HEK293 (cell line): ENCODE measurements around the gene KLC1.

Source experiments
- CTCF ChIA-PET: fragments of 350-600 bp; formaldehyde crosslinking; extraction: SDS; loops from one replicate; lab custom pipeline; 2021; ENCODE audit warnings: antibody characterized with exemption; lab: Yijun Ruan, JAX
- POLR2A ChIA-PET: fragments of 300-600 bp; formaldehyde crosslinking; extraction: SDS; loops from one replicate; lab custom pipeline; 2020; ENCODE audit warnings: antibody characterized with exemption, inconsistent platforms; lab: Yijun Ruan, JAX
- H3K27ac ChIP-seq: fragments of 200-500 bp; sonication (Bioruptor generic); 2 replicates; pipeline ENCODE4 v1.5.1; 2014; ENCODE audit warnings: low read depth, low read length, control low read depth, inconsistent platforms; ENCODE audit errors: extremely low read depth
- H3K36me3 ChIP-seq, 2 experiments: fragments of 200-500 bp in 1 of 2; sonication (Bioruptor generic) in 1 of 2; 1 replicate in 1 of 2; 2 replicates in 1 of 2; pipeline ENCODE4 v1.5.1; 2014 to 2017; ENCODE audit warnings: inconsistent platforms in 2 of 2, low read length in 2 of 2; ENCODE audit not compliant: control insufficient read depth in 2 of 2, insufficient read depth in 1 of 2
- H3K4me1 ChIP-seq: fragments of 200-500 bp; sonication (Bioruptor generic); 2 replicates; pipeline ENCODE4 v1.5.1; 2014; ENCODE audit warnings: mild to moderate bottlenecking, low read length, inconsistent platforms; ENCODE audit not compliant: control insufficient read depth, insufficient read depth
- H3K4me3 ChIP-seq: 2 replicates; pipeline ENCODE4 v1.5.1; 2011; ENCODE audit warnings: low read depth, mild to moderate bottlenecking, control low read depth, low read length, moderate library complexity
- H3K9me3 ChIP-seq: fragments of 200-500 bp; sonication (Bioruptor generic); 2 replicates; pipeline ENCODE4 v1.5.1; 2014; ENCODE audit warnings: low read depth, low read length, inconsistent platforms; ENCODE audit not compliant: control insufficient read depth, insufficient read depth
- EGR2 ChIP-seq: fragments of 450-650 bp; formaldehyde crosslinking; IDR thresholded peaks from 2 replicates; pipeline ENCODE4 v1.5.1; 2016; ENCODE audit warnings: low read depth, missing biosample characterization, missing genetic modification characterization
- IKZF3 ChIP-seq: fragments of 450-650 bp; IDR thresholded peaks from 2 replicates; pipeline ENCODE4 v1.5.0; 2018; ENCODE audit warnings: missing biosample characterization, mild to moderate bottlenecking, missing genetic modification characterization, moderate library complexity
- KLF9 ChIP-seq: fragments of 450-650 bp; formaldehyde crosslinking; IDR thresholded peaks from 2 replicates; pipeline ENCODE4 v1.5.1; 2016; ENCODE audit warnings: missing biosample characterization, missing genetic modification characterization, low read depth
- PRDM1 ChIP-seq: fragments of 450-650 bp; formaldehyde crosslinking; IDR thresholded peaks from 2 replicates; pipeline ENCODE4; 2016; ENCODE audit warnings: missing biosample characterization, missing genetic modification characterization
- TCF7L2 ChIP-seq: IDR thresholded peaks from 2 replicates; pipeline ENCODE4 v1.6.1; 2011; ENCODE audit warnings: low read depth, mild to moderate bottlenecking, inconsistent platforms, low read length, moderate library complexity, borderline replicate concordance
- ZBTB10 ChIP-seq: fragments of 450-650 bp; formaldehyde crosslinking; IDR thresholded peaks from 2 replicates; pipeline ENCODE4 v1.5.1; 2016; ENCODE audit warnings: missing biosample characterization, missing genetic modification characterization
- ZBTB49 ChIP-seq: fragments of 450-650 bp; formaldehyde crosslinking; IDR thresholded peaks from 2 replicates; pipeline ENCODE4 v1.5.1; 2016; ENCODE audit warnings: missing biosample characterization, missing genetic modification characterization, low read depth
- ZBTB6 ChIP-seq: fragments of 450-650 bp; formaldehyde crosslinking; IDR thresholded peaks from 2 replicates; pipeline ENCODE4 v1.5.1; 2017; ENCODE audit warnings: missing biosample characterization, missing genetic modification characterization
- ZFHX2 ChIP-seq: fragments of 450-650 bp; formaldehyde crosslinking; conservative IDR thresholded peaks from 2 replicates; pipeline ENCODE4 v1.5.1; 2016; ENCODE audit warnings: missing biosample characterization, missing genetic modification characterization
- ZFP3 ChIP-seq: fragments of 450-650 bp; formaldehyde crosslinking; IDR thresholded peaks from 2 replicates; pipeline ENCODE4 v1.5.1; 2016; ENCODE audit warnings: low read depth, missing biosample characterization, missing genetic modification characterization
- ZIC2 ChIP-seq: fragments of 450-650 bp; formaldehyde crosslinking; IDR thresholded peaks from 2 replicates; pipeline ENCODE4 v1.5.1; 2016; ENCODE audit warnings: missing biosample characterization, missing genetic modification characterization
- ZNF114 ChIP-seq: fragments of 450-650 bp; formaldehyde crosslinking; IDR thresholded peaks from 2 replicates; pipeline ENCODE4 v1.5.0; 2017; ENCODE audit warnings: missing biosample characterization, missing genetic modification characterization
- ZNF155 ChIP-seq: fragments of 450-650 bp; formaldehyde crosslinking; IDR thresholded peaks from 2 replicates; pipeline ENCODE4 v1.5.1; 2016; ENCODE audit warnings: missing biosample characterization, missing genetic modification characterization
- ZNF174 ChIP-seq: fragments of 450-650 bp; formaldehyde crosslinking; IDR thresholded peaks from 2 replicates; pipeline ENCODE4 v1.5.0; 2017; ENCODE audit warnings: missing biosample characterization, mild to moderate bottlenecking, missing genetic modification characterization
- ZNF239 ChIP-seq: fragments of 450-650 bp; formaldehyde crosslinking; IDR thresholded peaks from 2 replicates; pipeline ENCODE4 v1.5.1; 2016; ENCODE audit warnings: missing biosample characterization, missing genetic modification characterization
- ZNF292 ChIP-seq: fragments of 450-650 bp; formaldehyde crosslinking; IDR thresholded peaks from 2 replicates; pipeline ENCODE4 v1.5.1; 2016; ENCODE audit warnings: low read depth, missing biosample characterization, missing genetic modification characterization, borderline replicate concordance
- ZNF404 ChIP-seq: fragments of 450-650 bp; formaldehyde crosslinking; IDR thresholded peaks from 2 replicates; pipeline ENCODE4 v1.5.1; 2017; ENCODE audit warnings: missing biosample characterization, missing genetic modification characterization
- ZNF521 ChIP-seq: fragments of 450-650 bp; formaldehyde crosslinking; IDR thresholded peaks from 2 replicates; pipeline ENCODE4 v1.5.1; 2017; ENCODE audit warnings: missing biosample characterization, mild to moderate bottlenecking, missing genetic modification characterization
- ZNF571 ChIP-seq: fragments of 450-650 bp; formaldehyde crosslinking; IDR thresholded peaks from 2 replicates; pipeline ENCODE4 v1.5.0; 2017; ENCODE audit warnings: missing biosample characterization, missing genetic modification characterization
- ZNF600 ChIP-seq: fragments of 450-650 bp; formaldehyde crosslinking; IDR thresholded peaks from 2 replicates; pipeline ENCODE4 v1.5.1; 2016; ENCODE audit warnings: missing biosample characterization, missing genetic modification characterization
- ZNF610 ChIP-seq: fragments of 450-650 bp; formaldehyde crosslinking; IDR thresholded peaks from 2 replicates; pipeline ENCODE4 v1.5.1; 2016; ENCODE audit warnings: missing biosample characterization, missing genetic modification characterization, borderline replicate concordance
- ZNF629 ChIP-seq: fragments of 450-650 bp; formaldehyde crosslinking; IDR thresholded peaks from 2 replicates; pipeline ENCODE4 v1.5.1; 2017; ENCODE audit warnings: missing biosample characterization, missing genetic modification characterization
- ZNF645 ChIP-seq: fragments of 450-650 bp; formaldehyde crosslinking; IDR thresholded peaks from 2 replicates; pipeline ENCODE4; 2016; ENCODE audit warnings: missing biosample characterization, missing genetic modification characterization
- ZNF664 ChIP-seq: fragments of 450-650 bp; formaldehyde crosslinking; IDR thresholded peaks from 2 replicates; pipeline ENCODE4 v1.5.1; 2016; ENCODE audit warnings: missing biosample characterization, missing genetic modification characterization
- ZNF692 ChIP-seq: fragments of 450-650 bp; formaldehyde crosslinking; IDR thresholded peaks from 2 replicates; pipeline ENCODE4 v1.5.1; 2016; ENCODE audit warnings: missing biosample characterization, missing genetic modification characterization
- ZNF791 ChIP-seq: fragments of 450-650 bp; formaldehyde crosslinking; IDR thresholded peaks from 2 replicates; pipeline ENCODE4 v1.5.1; 2016; ENCODE audit warnings: missing biosample characterization, missing genetic modification characterization
- ZXDB ChIP-seq: fragments of 450-650 bp; formaldehyde crosslinking; IDR thresholded peaks from 2 replicates; pipeline ENCODE4 v1.5.1; 2016; ENCODE audit warnings: missing biosample characterization, missing genetic modification characterization

The KLC1 gene

GRCh38 chr14:103721334-103722120, 92.5 kb downstream of the KLC1 start:
- Histone ChIP-seq H3K27ac (peak overlapping the region; percentile 8; the same call in 1 of the 2 replicates), H3K4me1 (peaks cover 8% of the 10 kb centered on the region), H3K36me3 (peaks cover 3 to 16% of the 10 kb centered on the region in 2 experiments; a peak in 2 of 3 replicates), H3K9me3 (no peaks in the 10 kb centered on the region), H3K4me3 (no peak overlapping the region)
- ChIA-PET POLR2A (interaction anchor here (0.7 kb wide), 1 partner anchor 13 kb away, joined by 6 read pairs; no protein-coding TSS in a partner anchor), CTCF (interaction anchor here (0.7 kb wide), 1 partner anchor 126 kb away, joined by 3 read pairs; no protein-coding TSS in a partner anchor)
- no peak for TF ChIP-seq ZXDB (tag by site-specific recombination)
- no peak for TF ChIP-seq ZNF645 (tag by site-specific recombination)
- TF ChIP-seq KLF9 (tag by site-specific recombination), result no peak
- no peak for TF ChIP-seq ZNF791 (tag by site-specific recombination)
- no peak for TF ChIP-seq ZNF239 (tag by site-specific recombination)
- TF ChIP-seq EGR2 (tag by site-specific recombination), result peak; percentile 79; the same call in 1 of the 2 replicates
- peak; percentile 30; the same call in 1 of the 2 replicates for TF ChIP-seq PRDM1 (tag by site-specific recombination)
- peak; percentile 65 for TF ChIP-seq ZNF600
- TF ChIP-seq ZNF664 (tag by site-specific recombination), result no peak
- peak; percentile 41; the same call in 1 of the 2 replicates for TF ChIP-seq ZNF629 (tag by site-specific recombination)
- no peak for TF ChIP-seq ZNF571
- TF ChIP-seq ZBTB6 (tag by site-specific recombination), result no peak
- TF ChIP-seq ZNF404 (tag by site-specific recombination), result no peak
- peak; percentile 47; the same call in 1 of the 2 replicates for TF ChIP-seq ZIC2 (tag by site-specific recombination)
- TF ChIP-seq ZBTB49, result no peak
- no peak for TF ChIP-seq ZNF292 (tag by site-specific recombination)
- no peak for TF ChIP-seq ZNF155 (tag by site-specific recombination)
- no peak for TF ChIP-seq ZBTB10 (tag by site-specific recombination)
- no peak for TF ChIP-seq ZNF610 (tag by site-specific recombination)
- no peak for TF ChIP-seq ZNF114 (tag by site-specific recombination)
- no peak for TF ChIP-seq TCF7L2
- TF ChIP-seq ZNF521 (tag by site-specific recombination), result no peak
- no peak for TF ChIP-seq ZFP3 (tag by site-specific recombination)
- peak; percentile 78 for TF ChIP-seq ZFHX2 (tag by site-specific recombination)
- TF ChIP-seq ZNF692 (tag by site-specific recombination), result no peak
- TF ChIP-seq IKZF3, result no peak
- no peak for TF ChIP-seq ZNF174 (tag by site-specific recombination)
